DND-41 (cell line): ENCODE measurements around the gene PITPNC1.

Experiments used
- ATAC-seq: fragments of 200-7000 bp; cut with Tn5 transposase; 3 replicates; pipeline ENCODE4 v1.9.1; 2021; ENCODE audit warnings: low read depth; ENCODE audit not compliant: insufficient read depth
- DNase-seq: peaks from one replicate; pipeline ENCODE4 v3.0.0-alpha.2; 2020
- H2AFZ ChIP-seq: 2 replicates; pipeline ENCODE4 v1.6.0; 2012; ENCODE audit warnings: low read depth, low read length
- H3K27ac ChIP-seq: 2 replicates; pipeline ENCODE4 v1.5.1; 2012; ENCODE audit warnings: low read length, inconsistent platforms
- H3K27me3 ChIP-seq: fragments of 200-600 bp; sonication (generic); 2 replicates; pipeline ENCODE4 v1.6.0; 2012; ENCODE audit warnings: low read length, mild to moderate bottlenecking, inconsistent platforms; ENCODE audit not compliant: insufficient read depth, poor library complexity
- H3K36me3 ChIP-seq: 2 replicates; pipeline ENCODE4 v1.5.1; 2012; ENCODE audit warnings: low read length, inconsistent platforms; ENCODE audit not compliant: insufficient read depth
- H3K4me1 ChIP-seq: 2 replicates; pipeline ENCODE4 v1.5.1; 2012; ENCODE audit warnings: mild to moderate bottlenecking, low read length; ENCODE audit not compliant: insufficient read depth
- H3K4me2 ChIP-seq: 2 replicates; pipeline ENCODE4 v1.6.0; 2012; ENCODE audit warnings: mild to moderate bottlenecking, moderate library complexity, low read length, inconsistent platforms; ENCODE audit not compliant: insufficient read depth
- H3K4me3 ChIP-seq, 2 experiments: fragments of 200-600 bp in 1 of 2; shearing (Covaris generic) in 1 of 2; 2 replicates each; pipeline ENCODE4 v1.5.1; 2012 to 2016; ENCODE audit warnings: inconsistent platforms in 2 of 2, low read length in 2 of 2, mild to moderate bottlenecking in 2 of 2, low read depth in 1 of 2, moderate library complexity in 1 of 2
- H3K79me2 ChIP-seq: 2 replicates; pipeline ENCODE4 v1.6.0; 2012; ENCODE audit warnings: low read length, inconsistent platforms; ENCODE audit not compliant: insufficient read depth
- H3K9ac ChIP-seq: 2 replicates; pipeline ENCODE4 v1.6.0; 2012; ENCODE audit warnings: low read depth, mild to moderate bottlenecking, inconsistent platforms, low read length, moderate library complexity
- H3K9me3 ChIP-seq: 2 replicates; pipeline ENCODE4 v1.5.1; 2012; ENCODE audit warnings: low read length, moderate library complexity, mild to moderate bottlenecking, inconsistent platforms; ENCODE audit not compliant: insufficient read depth, severe bottlenecking
- H4K20me1 ChIP-seq: 2 replicates; pipeline ENCODE4 v1.6.0; 2012; ENCODE audit warnings: low read length; ENCODE audit not compliant: insufficient read depth
- CTCF ChIP-seq: IDR thresholded peaks from 2 replicates; pipeline ENCODE4 v1.5.1; 2012; ENCODE audit warnings: borderline replicate concordance, low read length, moderate library complexity, mild to moderate bottlenecking; ENCODE audit not compliant: poor library complexity, severe bottlenecking; ENCODE audit errors: extremely low read depth
- EZH2 ChIP-seq: IDR thresholded peaks from 3 replicates; pipeline ENCODE4 v1.6.1; 2012; ENCODE audit warnings: borderline replicate concordance, low read depth, mild to moderate bottlenecking, moderate library complexity, low read length, inconsistent platforms; ENCODE audit not compliant: severe bottlenecking

PITPNC1 gene

GRCh38 chr17:67461876-67462275, 84.8 kb downstream of the PITPNC1 start:
- no peaks in the 10 kb centered on the region for H3K79me2 ChIP-seq
- H3K9me3 ChIP-seq: peaks cover 5% of the 10 kb centered on the region
- H3K4me3 ChIP-seq: no peak overlapping the region
- H3K4me2 ChIP-seq: no peak overlapping the region
- no peak overlapping the region for H3K27ac ChIP-seq
- no peak for TF ChIP-seq EZH2
- TF ChIP-seq CTCF: no peak
- H3K4me1 ChIP-seq: peaks cover 7% of the 10 kb centered on the region
- no peaks in the 10 kb centered on the region for H3K36me3 ChIP-seq
- no peaks in the 10 kb centered on the region for H3K27me3 ChIP-seq
- H4K20me1 ChIP-seq: no peaks in the 10 kb centered on the region
- ATAC-seq: no peak
- no peak overlapping the region for H2AFZ ChIP-seq
- H3K9ac ChIP-seq: no peak overlapping the region
- DNase-seq: no peak

- Histone ChIP-seq H3K9me3 (no peaks in the 10 kb centered on the region), H3K79me2 (no peaks in the 10 kb centered on the region), H3K27ac (no peak overlapping the region), H3K36me3 (no peaks in the 10 kb centered on the region), H3K4me3 (no peak overlapping the region), H2AFZ (no peak overlapping the region), H3K9ac (no peak overlapping the region), H4K20me1 (no peaks in the 10 kb centered on the region), H3K4me1 (peaks cover 32% of the 10 kb centered on the region), H3K4me2 (no peak overlapping the region), H3K27me3 (no peaks in the 10 kb centered on the region)
- TF ChIP-seq CTCF (no peak), EZH2 (no peak)
- ATAC-seq: no peak
- DNase-seq: no peak
These were observed 89.2 kb downstream of the PITPNC1 start for GRCh38 chr17:67466251-67466796.

DNA sequence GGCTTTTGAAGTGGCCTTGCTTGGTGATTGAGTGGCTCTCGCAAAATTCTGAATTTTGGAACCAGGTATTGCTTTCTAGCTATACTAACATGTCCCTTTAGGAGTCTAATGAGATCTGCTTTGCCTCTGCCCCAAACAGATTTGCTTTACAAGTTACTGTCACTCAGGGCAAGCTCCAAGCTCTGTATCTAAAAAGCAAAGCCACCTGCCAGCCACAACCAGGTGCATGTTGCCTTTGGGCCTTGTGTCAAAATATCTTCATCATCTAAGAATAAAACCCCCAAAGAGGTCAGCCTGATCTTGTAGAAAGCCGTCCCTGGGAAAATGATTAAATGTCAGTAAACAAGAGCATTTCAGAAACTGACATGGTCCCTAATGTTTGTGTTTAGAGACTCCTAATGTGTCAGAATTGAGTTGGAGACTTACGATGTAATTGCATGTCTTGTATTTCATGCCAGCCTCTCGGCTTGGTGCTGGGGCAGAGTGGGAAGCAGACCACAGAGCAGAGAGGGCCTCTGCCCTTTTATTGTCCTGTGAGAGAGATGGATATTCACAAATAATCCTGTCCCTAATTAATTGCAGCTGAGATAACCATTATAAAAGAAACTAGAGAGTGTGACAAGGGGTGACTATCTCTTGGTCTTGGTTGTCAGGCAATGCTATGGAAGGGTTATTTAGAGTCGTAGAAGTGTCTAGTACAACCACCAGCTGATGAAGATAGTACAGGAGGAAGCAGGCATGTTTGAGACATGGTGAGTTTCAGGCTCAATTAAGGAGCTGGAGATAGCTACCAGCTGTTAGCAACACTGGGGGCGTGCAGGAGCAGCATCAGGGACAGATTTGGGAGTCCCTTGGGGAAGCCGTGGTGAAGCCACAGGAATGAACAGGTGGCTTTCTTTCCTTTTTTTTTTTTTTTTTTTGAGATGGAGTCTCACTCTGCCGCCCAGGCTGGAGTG, 90.7 kb downstream of the PITPNC1 start:
- no peak overlapping the region for H3K4me3 ChIP-seq
- no peak overlapping the region for H2AFZ ChIP-seq
- peaks cover 32% of the 10 kb centered on the region for H3K4me1 ChIP-seq
- H3K9me3 ChIP-seq: no peaks in the 10 kb centered on the region
- no peak overlapping the region for H3K9ac ChIP-seq
- peak overlapping the region; percentile 55 for H3K27ac ChIP-seq
- H3K4me2 ChIP-seq: no peak overlapping the region; the same call in 1 of the 2 replicates
- ATAC-seq (peak; percentile 80), DNase-seq (peak; percentile 73)
- no peaks in the 10 kb centered on the region for H3K79me2 ChIP-seq
- no peaks in the 10 kb centered on the region for H3K27me3 ChIP-seq
- no peaks in the 10 kb centered on the region for H3K36me3 ChIP-seq
- TF ChIP-seq CTCF (peak; percentile 37), EZH2 (no peak)
- H4K20me1 ChIP-seq: no peaks in the 10 kb centered on the region
